HG02798 (cell line): ENCODE data around the gene PLB1.

Source experiments
- ATAC-seq: cut with Tn5 transposase; IDR thresholded peaks from one replicate; pipeline ENCODE4 v1.9.1; 2021; ENCODE audit warnings: mild to moderate bottlenecking; ENCODE audit not compliant: unreplicated experiment, poor library complexity

Gene PLB1, protein sequence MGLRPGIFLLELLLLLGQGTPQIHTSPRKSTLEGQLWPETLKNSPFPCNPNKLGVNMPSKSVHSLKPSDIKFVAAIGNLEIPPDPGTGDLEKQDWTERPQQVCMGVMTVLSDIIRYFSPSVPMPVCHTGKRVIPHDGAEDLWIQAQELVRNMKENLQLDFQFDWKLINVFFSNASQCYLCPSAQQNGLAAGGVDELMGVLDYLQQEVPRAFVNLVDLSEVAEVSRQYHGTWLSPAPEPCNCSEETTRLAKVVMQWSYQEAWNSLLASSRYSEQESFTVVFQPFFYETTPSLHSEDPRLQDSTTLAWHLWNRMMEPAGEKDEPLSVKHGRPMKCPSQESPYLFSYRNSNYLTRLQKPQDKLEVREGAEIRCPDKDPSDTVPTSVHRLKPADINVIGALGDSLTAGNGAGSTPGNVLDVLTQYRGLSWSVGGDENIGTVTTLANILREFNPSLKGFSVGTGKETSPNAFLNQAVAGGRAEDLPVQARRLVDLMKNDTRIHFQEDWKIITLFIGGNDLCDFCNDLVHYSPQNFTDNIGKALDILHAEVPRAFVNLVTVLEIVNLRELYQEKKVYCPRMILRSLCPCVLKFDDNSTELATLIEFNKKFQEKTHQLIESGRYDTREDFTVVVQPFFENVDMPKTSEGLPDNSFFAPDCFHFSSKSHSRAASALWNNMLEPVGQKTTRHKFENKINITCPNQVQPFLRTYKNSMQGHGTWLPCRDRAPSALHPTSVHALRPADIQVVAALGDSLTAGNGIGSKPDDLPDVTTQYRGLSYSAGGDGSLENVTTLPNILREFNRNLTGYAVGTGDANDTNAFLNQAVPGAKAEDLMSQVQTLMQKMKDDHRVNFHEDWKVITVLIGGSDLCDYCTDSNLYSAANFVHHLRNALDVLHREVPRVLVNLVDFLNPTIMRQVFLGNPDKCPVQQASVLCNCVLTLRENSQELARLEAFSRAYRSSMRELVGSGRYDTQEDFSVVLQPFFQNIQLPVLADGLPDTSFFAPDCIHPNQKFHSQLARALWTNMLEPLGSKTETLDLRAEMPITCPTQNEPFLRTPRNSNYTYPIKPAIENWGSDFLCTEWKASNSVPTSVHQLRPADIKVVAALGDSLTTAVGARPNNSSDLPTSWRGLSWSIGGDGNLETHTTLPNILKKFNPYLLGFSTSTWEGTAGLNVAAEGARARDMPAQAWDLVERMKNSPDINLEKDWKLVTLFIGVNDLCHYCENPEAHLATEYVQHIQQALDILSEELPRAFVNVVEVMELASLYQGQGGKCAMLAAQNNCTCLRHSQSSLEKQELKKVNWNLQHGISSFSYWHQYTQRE (N-terminal part only)

GRCh38 chr2:28495551-28496250 lies at the start of gene PLB1:
TSS of gene PLB1 (plus strand) at chr2:28496060. CDS start at chr2:28496115, 55 bp downstream.
- ATAC-seq = no peak

GRCh38 chr2:28446531-28446930 lies 49.3 kb upstream of the PLB1 start:
- ATAC-seq = no peak

- no peak for ATAC-seq
Measured at GRCh38 chr2:28447086-28447485, 48.8 kb upstream of the PLB1 start.

GRCh38 chr2:28447943-28448792 lies 47.7 kb upstream of the PLB1 start:
- no peak for ATAC-seq

DNA sequence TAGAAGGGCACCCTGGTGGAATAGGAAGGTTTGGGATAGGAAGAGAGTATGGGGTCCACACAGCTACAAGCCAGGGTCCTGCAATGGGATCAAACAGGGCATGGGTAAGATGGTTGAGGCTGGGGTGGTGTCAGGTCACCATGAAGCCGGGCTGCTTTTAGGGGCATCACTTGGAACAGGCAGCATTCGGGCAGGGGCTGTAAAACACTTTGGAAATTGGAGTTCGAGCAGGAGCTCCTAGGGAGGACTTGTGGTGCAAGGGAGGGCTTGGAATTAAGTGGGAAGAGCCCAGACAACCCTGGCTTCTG lies 47.1 kb upstream of the PLB1 start:
- ATAC-seq = no peak

- no peak for ATAC-seq
Measured at GRCh38 chr2:28449126-28449487, 46.8 kb upstream of the PLB1 start.

GRCh38 chr2:28449488-28450395 lies 46.1 kb upstream of the PLB1 start:
- ATAC-seq = no peak

- no peak for ATAC-seq
Measured at GRCh38 chr2:28450901-28451565, 44.8 kb upstream of the PLB1 start.

GRCh38 chr2:28451793-28452533 lies 43.9 kb upstream of the PLB1 start:
- no peak for ATAC-seq

- peak; percentile 59 for ATAC-seq
Measured at GRCh38 chr2:28452534-28453081, 43.3 kb upstream of the PLB1 start.

- ATAC-seq = no peak
Measured at GRCh38 chr2:28453396-28453795, 42.5 kb upstream of the PLB1 start.

DNA sequence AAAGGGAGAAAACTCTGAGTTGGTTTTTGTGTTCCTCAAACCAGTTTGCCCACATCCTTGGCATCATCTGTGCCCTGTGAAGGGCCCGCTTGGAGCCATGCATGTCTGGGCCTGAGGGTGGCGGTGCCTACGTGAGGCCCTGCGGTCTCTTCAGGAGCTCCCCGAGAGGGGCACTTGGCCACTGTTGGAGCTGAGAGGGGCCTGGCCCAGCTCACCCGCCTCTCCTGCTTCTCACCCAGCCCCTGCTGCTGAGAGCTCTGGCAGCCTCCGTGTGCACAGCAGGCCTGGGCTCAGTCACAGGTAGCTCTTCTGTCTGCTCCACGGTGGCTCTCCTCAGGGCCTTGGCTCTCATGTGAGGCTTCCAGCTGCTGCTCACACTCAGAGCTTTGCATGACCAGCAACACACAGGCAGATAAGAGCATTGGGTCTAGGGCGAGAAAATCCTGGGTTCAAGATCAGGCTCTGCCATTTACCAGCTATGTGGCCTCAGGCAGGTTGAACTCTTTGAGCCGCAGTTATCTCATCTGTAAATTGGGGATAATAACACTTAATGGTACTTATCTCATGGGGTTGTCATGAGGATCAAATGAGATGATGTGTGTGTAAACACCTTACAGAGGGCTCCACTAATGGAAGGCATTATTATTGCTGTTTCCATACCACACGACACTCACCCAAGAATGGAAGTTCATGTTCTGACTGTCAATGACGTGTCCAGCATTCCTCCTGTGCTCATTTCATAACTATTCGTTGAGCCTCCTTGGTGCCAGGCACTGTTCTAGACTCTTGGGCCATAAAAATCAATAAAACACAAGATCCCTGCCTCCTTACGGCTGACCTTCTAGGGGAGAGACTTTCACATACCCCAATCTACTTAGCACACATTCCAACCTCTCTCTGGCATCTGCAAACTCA lies 41.6 kb upstream of the PLB1 start:
- ATAC-seq = no peak

- no peak for ATAC-seq
Measured at GRCh38 chr2:28457237-28457636, 38.6 kb upstream of the PLB1 start.

GRCh38 chr2:28461056-28461455 lies 34.8 kb upstream of the PLB1 start:
- ATAC-seq = no peak

GRCh38 chr2:28462122-28462521 lies 33.7 kb upstream of the PLB1 start:
- ATAC-seq = no peak
